Measurements from ENCODE around the gene SACM1L. TPM values are rescaled to one million over a fixed set of nuclear protein-coding genes. Genes with fewer than 3 reads are reported as not detected.

Gene SACM1L
- total and polyA plus RNA-seq, 2 donors (not counting 3 experiments of a cell fraction or from before 2014, with no cell fraction given): 11.9 to 39.9 TPM

- intact Hi-C loops (cut with micrococcal nuclease): no loop called here
- ChIA-PET POLR2A (interaction anchor here (0.7 kb wide), 1 partner anchor 36 kb away, joined by 4 read pairs; no protein-coding TSS in a partner anchor), CTCF (interaction anchor here (1.0 to 4.1 kb wide), 4 partner anchors 8 to 615 kb away, joined by 3 to 32 read pairs (median 4); no protein-coding TSS in a partner anchor)
- BruUV-seq (replicated peaks): no TSS peak
- DNase-seq (ENCODE audit: low read depth, low spot score) (no peak), FAIRE-seq (no peak)
- TF ChIP-seq GATA2 (IDR thresholded peaks at IDR 0.05; ENCODE audit: insufficient read depth, insufficient read length, low read depth, low read length) (no peak), FOS (IDR thresholded peaks at IDR 0.05; ENCODE audit: borderline replicate concordance, insufficient read depth, low read length) (no peak), MAX (IDR thresholded peaks at IDR 0.05; ENCODE audit: insufficient read depth, insufficient read length) (no peak), MYC (IDR thresholded peaks at IDR 0.05; ENCODE audit: low read depth, low read length) (no peak), JUN (IDR thresholded peaks at IDR 0.05; ENCODE audit: borderline replicate concordance, insufficient read depth, insufficient read length, low read depth) (no peak), POLR2A (IDR thresholded peaks at IDR 0.05; ENCODE audit: low read depth, low read length) (no peak), POLR2AphosphoS5 (IDR thresholded peaks at IDR 0.05; ENCODE audit: insufficient read depth, low read depth, low read length) (no peak), EZH2 (IDR thresholded peaks at IDR 0.05; ENCODE audit: borderline replicate concordance, low read depth, low read length, severe bottlenecking) (no peak)
- TF ChIP-seq, protein P1, sequence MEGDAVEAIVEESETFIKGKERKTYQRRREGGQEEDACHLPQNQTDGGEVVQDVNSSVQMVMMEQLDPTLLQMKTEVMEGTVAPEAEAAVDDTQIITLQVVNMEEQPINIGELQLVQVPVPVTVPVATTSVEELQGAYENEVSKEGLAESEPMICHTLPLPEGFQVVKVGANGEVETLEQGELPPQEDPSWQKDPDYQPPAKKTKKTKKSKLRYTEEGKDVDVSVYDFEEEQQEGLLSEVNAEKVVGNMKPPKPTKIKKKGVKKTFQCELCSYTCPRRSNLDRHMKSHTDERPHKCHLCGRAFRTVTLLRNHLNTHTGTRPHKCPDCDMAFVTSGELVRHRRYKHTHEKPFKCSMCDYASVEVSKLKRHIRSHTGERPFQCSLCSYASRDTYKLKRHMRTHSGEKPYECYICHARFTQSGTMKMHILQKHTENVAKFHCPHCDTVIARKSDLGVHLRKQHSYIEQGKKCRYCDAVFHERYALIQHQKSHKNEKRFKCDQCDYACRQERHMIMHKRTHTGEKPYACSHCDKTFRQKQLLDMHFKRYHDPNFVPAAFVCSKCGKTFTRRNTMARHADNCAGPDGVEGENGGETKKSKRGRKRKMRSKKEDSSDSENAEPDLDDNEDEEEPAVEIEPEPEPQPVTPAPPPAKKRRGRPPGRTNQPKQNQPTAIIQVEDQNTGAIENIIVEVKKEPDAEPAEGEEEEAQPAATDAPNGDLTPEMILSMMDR (IDR thresholded peaks at IDR 0.05; ENCODE audit: extremely low read depth in 1 of 2, insufficient read depth in 1 of 2, low read depth in 1 of 2, low read length in 2 of 2): no peak
- Histone ChIP-seq H3K4me2 (ENCODE audit: insufficient read depth, low read length) (no peak overlapping the region), H3K9ac (replicated peaks; ENCODE audit: extremely low read depth, insufficient read depth, low read length) (no peak overlapping the region), H3K27ac (ENCODE audit: insufficient read depth, low read depth, low read length) (no peak overlapping the region), H3K36me3 (ENCODE audit: control insufficient read depth in 2 of 2, extremely low read depth in 1 of 2, insufficient read depth in 2 of 2, low read length in 2 of 2) (no peaks in the 10 kb centered on the region), H2AFZ (ENCODE audit: low read depth, low read length) (no peak overlapping the region), H3K4me1 (ENCODE audit: control insufficient read depth, extremely low read depth, insufficient read depth, low read length) (peaks cover 10% of the 10 kb centered on the region), H3K9me3 (replicated peaks; ENCODE audit: control insufficient read depth, insufficient read depth, low read length) (no peaks in the 10 kb centered on the region), H4K20me1 (replicated peaks; ENCODE audit: control insufficient read depth, extremely low read depth, insufficient read depth, low read length) (no peaks in the 10 kb centered on the region), H3K79me2 (ENCODE audit: control insufficient read depth, insufficient read depth, low read length) (peaks cover 38% of the 10 kb centered on the region), H3K4me3 (replicated peaks in 1 of 3; ENCODE audit: insufficient read depth in 1 of 3, low read depth in 1 of 3, low read length in 3 of 3) (no peak overlapping the region), H3K9me1 (replicated peaks; ENCODE audit: control insufficient read depth, extremely low read depth, insufficient read depth, low read length) (no peaks in the 10 kb centered on the region), H3K27me3 (ENCODE audit: control insufficient read depth in 2 of 2, insufficient read depth in 2 of 2, low read length in 2 of 2) (no peaks in the 10 kb centered on the region)
- dilution Hi-C loops (cut with MboI; ENCODE audit: extremely low pct_ligation_motif_present, low sequenced_read_pairs): no loop called here
Observed at GRCh38 chr3:45653205-45653604, 36.0 kb upstream of the SACM1L start.

Measured in endothelial cell of umbilical vein (primary cell).